NOMO-1 treated with dmso at 0.1 percent for 144 hours (cell line): ENCODE data around the gene FAM110A.
"Not testable (repeated sequence)": the region's sequence is repeated elsewhere in the genome, so short reads cannot be mapped to it uniquely, and the experiment has no call there.

Experiments
- DNase-seq: peaks from one replicate; lab custom pipeline; 2025; ENCODE audit not compliant: unreplicated experiment; lab: John Stamatoyannopoulos, UW

FAM110A gene

GRCh38 chr20:833450-834150, at the start of gene FAM110A:
FAM110A (plus strand) TSS chr20:833715; CDS start chr20:844805, 11,090 bp downstream.
- peak; percentile 90 for DNase-seq

DNA sequence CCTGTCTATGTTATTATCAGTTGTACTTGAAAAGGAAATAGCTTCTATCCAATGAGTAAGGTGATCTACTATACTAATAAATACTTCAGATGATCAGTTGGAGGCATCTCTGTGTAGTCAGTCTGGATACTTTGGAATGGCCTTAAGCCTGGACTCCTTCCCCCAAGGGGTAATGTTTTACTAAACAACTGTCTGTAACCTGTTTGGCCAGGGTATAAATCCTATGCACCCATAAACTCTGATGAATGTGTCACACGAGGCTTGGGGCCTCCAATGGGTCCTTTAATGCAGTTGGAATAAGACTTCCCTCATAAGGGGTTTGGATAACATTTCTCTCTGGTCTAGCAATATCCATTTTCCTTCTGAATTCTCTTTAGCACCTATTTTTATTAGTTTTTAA, 45.7 kb upstream of the FAM110A start:
- no peak for DNase-seq

- DNase-seq, result no peak
Observed at GRCh38 chr20:791056-791455, 42.5 kb upstream of the FAM110A start.

GRCh38 chr20:792248-792647, 41.3 kb upstream of the FAM110A start:
- no peak for DNase-seq

DNA sequence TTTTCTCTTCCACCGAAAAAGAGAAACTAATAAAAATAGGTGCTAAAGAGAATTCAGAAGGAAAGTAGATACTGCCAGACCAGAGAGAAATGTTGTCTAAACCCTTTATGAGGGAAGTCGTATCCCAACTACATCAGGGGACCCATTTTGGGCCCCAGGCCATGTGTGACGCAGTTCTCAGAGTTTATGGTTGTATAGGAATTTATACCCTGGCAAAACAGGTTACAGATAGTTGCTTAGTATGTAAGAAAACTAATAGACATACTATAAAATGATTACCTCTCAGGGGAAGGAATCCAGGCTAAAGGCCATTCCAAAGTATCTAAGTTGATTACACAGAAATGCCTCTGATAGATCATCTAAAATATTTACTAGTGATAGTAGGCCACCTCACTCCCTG, 36.6 kb upstream of the FAM110A start:
- DNase-seq, result no peak

- not testable (repeated sequence) for DNase-seq
Observed at GRCh38 chr20:798746-799145, 34.8 kb upstream of the FAM110A start.

- DNase-seq, result not testable (repeated sequence)
Observed at GRCh38 chr20:800026-800425, 33.5 kb upstream of the FAM110A start.

- no peak for DNase-seq
Observed at GRCh38 chr20:801678-802077, 31.8 kb upstream of the FAM110A start.

GRCh38 chr20:805713-806112, 27.8 kb upstream of the FAM110A start:
- DNase-seq, result no peak

DNA sequence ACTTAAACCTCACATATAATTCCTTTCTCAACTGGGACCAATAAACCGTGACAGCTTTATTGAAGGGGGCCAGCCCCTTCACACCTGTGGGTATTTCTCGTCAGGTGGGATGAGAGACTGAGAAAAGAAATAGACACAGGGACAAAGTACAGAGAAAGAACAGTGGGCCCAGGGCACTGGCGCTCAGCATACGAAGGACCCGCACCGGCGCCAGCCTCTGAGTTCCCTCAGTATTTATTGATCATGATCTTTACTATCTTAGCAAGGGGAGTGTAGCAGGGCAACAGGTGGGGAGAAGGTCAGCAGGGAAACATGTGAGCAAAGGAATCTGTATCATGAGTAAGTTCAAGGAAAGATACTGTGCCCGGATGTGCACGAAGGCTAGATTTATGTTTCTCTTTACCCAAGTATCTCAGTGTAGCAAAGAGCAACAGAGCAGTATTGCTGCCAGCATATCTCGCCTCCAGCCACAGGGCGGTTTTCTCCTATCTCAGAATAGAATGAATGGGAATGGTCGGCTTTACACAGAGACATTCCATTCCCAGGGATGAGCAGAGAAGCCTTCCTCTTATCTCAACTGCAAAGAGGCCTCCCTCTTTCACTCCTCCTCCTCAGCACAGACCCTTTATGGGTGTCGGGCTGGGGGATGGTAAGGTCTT, 21.6 kb upstream of the FAM110A start:
- not testable (repeated sequence) for DNase-seq

GRCh38 chr20:812435-812814, 21.1 kb upstream of the FAM110A start:
- DNase-seq, result not testable (repeated sequence)

- DNase-seq, result no peak
Observed at GRCh38 chr20:813390-813789, 20.1 kb upstream of the FAM110A start.

GRCh38 chr20:815226-815625, 18.3 kb upstream of the FAM110A start:
- DNase-seq, result no peak

- DNase-seq, result peak; percentile 33
Observed at GRCh38 chr20:815914-816606, 17.5 kb upstream of the FAM110A start.

DNA sequence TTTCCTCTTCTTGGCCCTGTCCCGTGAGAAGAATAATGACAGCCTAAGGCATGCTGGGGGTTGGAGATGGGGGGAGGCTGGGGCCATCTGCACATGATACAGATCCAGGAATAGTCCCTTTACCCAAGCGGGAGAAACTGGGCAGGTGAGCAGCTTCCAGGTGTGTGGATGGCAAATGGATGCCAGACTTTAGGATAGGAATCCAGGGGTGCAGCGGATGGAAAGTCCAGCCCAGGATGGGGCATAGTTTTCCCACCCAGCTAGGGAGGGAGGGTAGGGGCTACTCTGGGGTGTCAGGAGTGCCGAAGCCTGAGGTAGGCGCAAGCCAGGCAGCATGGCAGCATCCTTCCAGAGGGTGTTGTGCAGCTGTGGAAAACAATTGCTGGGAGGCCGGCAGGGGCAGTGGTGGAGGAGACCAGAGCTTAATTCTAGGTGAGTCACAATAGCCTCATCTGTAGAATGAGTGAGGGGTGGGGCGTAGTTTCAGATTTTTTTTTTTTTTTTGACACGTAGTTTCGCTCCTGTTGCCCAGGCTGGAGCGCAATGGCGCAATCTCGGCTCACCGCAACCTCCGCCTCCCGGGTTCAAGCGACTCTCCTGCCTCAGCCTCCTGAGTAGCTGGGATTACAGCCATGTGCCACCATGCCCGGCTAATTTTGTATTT, 15.4 kb upstream of the FAM110A start:
- DNase-seq, result no peak

DNA sequence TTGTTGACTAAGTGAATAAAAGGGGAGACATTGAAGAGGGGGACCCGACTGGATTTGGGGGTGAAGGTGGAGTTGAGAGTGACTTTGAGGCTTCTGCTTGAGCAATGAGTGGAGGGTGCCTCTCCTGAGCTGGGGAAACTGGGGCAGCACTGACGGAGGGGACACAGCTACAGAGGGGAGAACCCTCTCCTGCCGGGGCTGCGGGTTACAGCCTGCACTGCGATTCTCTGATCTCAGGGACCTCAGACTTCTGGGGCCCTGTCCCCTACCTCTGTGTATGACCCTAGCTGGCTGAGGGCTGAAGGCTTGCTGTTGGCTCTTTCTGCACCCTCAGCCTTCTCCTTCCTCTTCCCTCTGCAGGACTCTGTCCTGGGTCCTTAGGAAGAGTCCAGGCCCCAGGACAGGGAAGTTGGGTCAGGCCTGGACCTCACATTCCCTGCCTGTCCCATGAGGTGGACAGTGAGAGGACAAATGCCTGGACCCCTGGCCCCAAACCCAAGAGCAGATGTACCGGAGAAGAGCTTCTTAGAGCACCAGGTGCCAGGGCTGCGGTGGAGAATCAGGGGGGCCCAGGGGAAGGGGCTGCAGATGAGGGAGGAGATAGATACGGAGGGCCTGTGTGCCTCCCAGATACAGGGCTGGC, 13.7 kb upstream of the FAM110A start:
- no peak for DNase-seq

DNA sequence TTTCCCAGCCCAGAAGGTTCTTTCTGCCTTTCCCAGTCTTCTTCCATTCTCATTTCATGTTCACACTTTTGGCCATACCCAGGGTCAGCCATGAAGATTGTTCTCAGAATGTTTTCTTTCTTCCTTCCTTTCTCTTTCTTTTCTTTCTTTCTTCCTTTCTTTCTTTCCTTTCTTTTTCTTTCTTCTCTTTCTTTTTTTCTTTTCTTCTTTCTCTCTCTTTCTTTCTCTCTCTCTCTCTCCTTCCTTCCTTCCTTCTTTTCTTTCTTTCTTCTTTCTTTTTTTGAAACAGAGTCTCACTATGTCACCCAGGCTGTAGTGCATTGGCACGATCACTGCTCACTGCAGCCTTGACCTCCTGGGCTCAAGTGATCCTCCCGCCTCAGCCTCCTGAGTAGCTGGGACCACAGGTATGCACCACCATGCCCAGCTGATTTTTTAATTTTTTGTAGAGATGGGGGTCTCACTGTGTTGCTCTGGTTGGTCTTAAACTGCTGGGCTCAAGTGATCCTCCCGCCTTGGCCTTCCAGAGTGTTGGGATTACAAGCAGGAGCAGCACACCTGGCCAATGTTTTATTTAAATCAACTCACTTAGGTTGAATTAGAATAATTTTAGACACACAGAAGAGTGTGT, 13.1 kb upstream of the FAM110A start:
- no peak for DNase-seq

DNA sequence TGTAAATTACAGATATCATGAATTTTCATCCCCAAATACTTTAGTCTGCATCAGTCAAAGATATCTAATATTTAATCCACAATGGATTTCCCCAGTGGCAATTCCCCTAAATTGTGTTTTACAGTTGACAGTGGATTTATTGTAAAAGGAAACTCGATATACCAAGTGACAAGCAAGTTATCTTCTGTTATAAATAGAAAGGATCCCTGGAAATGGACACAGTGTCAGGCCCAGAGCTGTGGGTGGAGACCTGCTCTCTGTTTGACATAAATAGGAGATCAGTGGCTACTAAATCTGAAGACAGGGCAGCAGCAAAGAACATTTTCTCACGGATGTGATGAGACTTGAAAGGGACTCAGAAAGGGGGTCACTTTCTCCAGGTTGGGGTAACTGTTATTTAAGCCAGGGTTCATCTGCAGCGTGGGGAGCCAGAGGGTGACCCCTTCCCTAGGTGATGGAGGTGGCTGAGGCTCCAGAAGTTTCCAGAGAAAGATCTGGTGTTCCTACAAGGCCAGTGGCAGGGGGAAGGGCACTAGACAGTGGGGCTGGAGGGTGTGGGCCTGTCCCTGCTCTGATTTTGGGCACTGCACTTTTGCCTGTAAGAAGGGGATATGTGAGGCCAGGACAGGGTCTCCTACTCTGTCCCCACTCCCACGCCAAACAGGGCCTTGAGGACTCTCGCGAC, 12.3 kb upstream of the FAM110A start:
- no peak for DNase-seq

GRCh38 chr20:821731-822065, 11.8 kb upstream of the FAM110A start:
- DNase-seq, result no peak
